ENCODE measurements around the gene SLF2. TPM values are rescaled to one million over a fixed set of nuclear protein-coding genes. Genes with fewer than 3 reads are reported as not detected.
"Not testable (repeated sequence)": the region's sequence is repeated elsewhere in the genome, so short reads cannot be mapped to it uniquely, and the experiment has no call there.

SLF2 gene
- total and polyA plus RNA-seq, 4 donors = 34.1 to 64.2 (median 41.9) TPM

GRCh38 chr10:100972904-100973535 lies 60.3 kb downstream of the SLF2 start:
- peaks cover 23% of the 10 kb centered on the region for H3K4me1 ChIP-seq (ENCODE audit: control insufficient read depth, insufficient read depth, low read length)
- no peak overlapping the region for H3K4me3 ChIP-seq (ENCODE audit: low read depth, low read length)
- DNase-seq (ENCODE audit: low read depth in 4 of 6, low spot score in 6 of 6) = no peak
- WGBS (ENCODE audit: insufficient coverage) = 91% methylated on average over 4 of the region's 6 CpGs
- H3K27ac ChIP-seq (ENCODE audit: low read depth, low read length) = no peak overlapping the region
- no peaks in the 10 kb centered on the region for H3K9me3 ChIP-seq (ENCODE audit: control insufficient read depth, insufficient read depth, low read length)
- peaks cover 26% of the 10 kb centered on the region for H3K36me3 ChIP-seq (ENCODE audit: control insufficient read depth, insufficient read depth, low read length)
- H3K27me3 ChIP-seq (ENCODE audit: control insufficient read depth, insufficient read depth, low read length) = no peaks in the 10 kb centered on the region

GRCh38 chr10:100975397-100975796 lies 62.6 kb downstream of the SLF2 start:
- H3K27ac ChIP-seq (ENCODE audit: low read depth, low read length); H3K9me3 ChIP-seq (ENCODE audit: control insufficient read depth, insufficient read depth, low read length); H3K27me3 ChIP-seq (ENCODE audit: control insufficient read depth, insufficient read depth, low read length); DNase-seq (ENCODE audit: low read depth in 4 of 6, low spot score in 6 of 6); H3K4me3 ChIP-seq (ENCODE audit: low read depth, low read length): not testable (repeated sequence)
- Histone ChIP-seq H3K36me3 (ENCODE audit: control insufficient read depth, insufficient read depth, low read length) (peaks cover 49% of the 10 kb centered on the region), H3K4me1 (ENCODE audit: control insufficient read depth, insufficient read depth, low read length) (peaks cover 10% of the 10 kb centered on the region)
- 92% methylated on average over 8 of the region's 8 CpGs for WGBS (ENCODE audit: insufficient coverage)

GRCh38 chr10:100976906-100977305 lies 64.1 kb downstream of the SLF2 start:
- Histone ChIP-seq H3K36me3 (ENCODE audit: control insufficient read depth, insufficient read depth, low read length) (peaks cover 61% of the 10 kb centered on the region), H3K27me3 (ENCODE audit: control insufficient read depth, insufficient read depth, low read length) (no peaks in the 10 kb centered on the region)

GRCh38 chr10:100977436-100977835 lies 64.7 kb downstream of the SLF2 start:
- DNase-seq (ENCODE audit: low read depth in 4 of 6, low spot score in 6 of 6) = no peak
- Histone ChIP-seq H3K4me3 (ENCODE audit: low read depth, low read length) (no peak overlapping the region), H3K27me3 (ENCODE audit: control insufficient read depth, insufficient read depth, low read length) (no peaks in the 10 kb centered on the region), H3K27ac (ENCODE audit: low read depth, low read length) (no peak overlapping the region), H3K4me1 (ENCODE audit: control insufficient read depth, insufficient read depth, low read length) (no peaks in the 10 kb centered on the region), H3K9me3 (ENCODE audit: control insufficient read depth, insufficient read depth, low read length) (no peaks in the 10 kb centered on the region), H3K36me3 (ENCODE audit: control insufficient read depth, insufficient read depth, low read length) (peaks cover 66% of the 10 kb centered on the region)
- WGBS (ENCODE audit: insufficient coverage) = 90% methylated on average over 2 of the region's 6 CpGs

More at GRCh38 chr10:100976906-100977305, 64.1 kb downstream of the SLF2 start:
- Histone ChIP-seq H3K4me3 (ENCODE audit: low read depth, low read length) (no peak overlapping the region), H3K9me3 (ENCODE audit: control insufficient read depth, insufficient read depth, low read length) (no peaks in the 10 kb centered on the region), H3K27ac (ENCODE audit: low read depth, low read length) (no peak overlapping the region), H3K4me1 (ENCODE audit: control insufficient read depth, insufficient read depth, low read length) (peaks cover 3% of the 10 kb centered on the region)
- DNase-seq (ENCODE audit: low read depth in 4 of 6, low spot score in 6 of 6) = no peak
- 86% methylated on average over 3 of the region's 3 CpGs for WGBS (ENCODE audit: insufficient coverage)

- Histone ChIP-seq H3K36me3 (ENCODE audit: control insufficient read depth, insufficient read depth, low read length) (peaks cover 66% of the 10 kb centered on the region), H3K9me3 (ENCODE audit: control insufficient read depth, insufficient read depth, low read length) (no peaks in the 10 kb centered on the region), H3K4me1 (ENCODE audit: control insufficient read depth, insufficient read depth, low read length) (no peaks in the 10 kb centered on the region), H3K27ac (ENCODE audit: low read depth, low read length) (no peak overlapping the region), H3K27me3 (ENCODE audit: control insufficient read depth, insufficient read depth, low read length) (no peaks in the 10 kb centered on the region), H3K4me3 (ENCODE audit: low read depth, low read length) (no peak overlapping the region)
- no peak for DNase-seq (ENCODE audit: low read depth in 4 of 6, low spot score in 6 of 6)
- WGBS (ENCODE audit: insufficient coverage) = 95% methylated on average over 7 of the region's 13 CpGs
Measured at GRCh38 chr10:100978121-100978900, 65.5 kb downstream of the SLF2 start.

- H3K9me3 ChIP-seq (ENCODE audit: control insufficient read depth, insufficient read depth, low read length) = no peaks in the 10 kb centered on the region
- H3K27ac ChIP-seq (ENCODE audit: low read depth, low read length) = no peak overlapping the region
- DNase-seq (ENCODE audit: low read depth in 4 of 6, low spot score in 6 of 6) = no peak
- H3K4me3 ChIP-seq (ENCODE audit: low read depth, low read length) = no peak overlapping the region
- no peaks in the 10 kb centered on the region for H3K27me3 ChIP-seq (ENCODE audit: control insufficient read depth, insufficient read depth, low read length)
- H3K4me1 ChIP-seq (ENCODE audit: control insufficient read depth, insufficient read depth, low read length) = no peaks in the 10 kb centered on the region
- WGBS (ENCODE audit: insufficient coverage) = 91% methylated on average over 5 of the region's 10 CpGs
- peaks cover 65% of the 10 kb centered on the region for H3K36me3 ChIP-seq (ENCODE audit: control insufficient read depth, insufficient read depth, low read length)
Measured at GRCh38 chr10:100978901-100979195, 66.1 kb downstream of the SLF2 start.

GRCh38 chr10:100979791-100980272 lies 67.1 kb downstream of the SLF2 start:
- H3K27me3 ChIP-seq (ENCODE audit: control insufficient read depth, insufficient read depth, low read length) = no peaks in the 10 kb centered on the region

GRCh38 chr10:100980311-100980710 lies 67.5 kb downstream of the SLF2 start:
- H3K4me3 ChIP-seq (ENCODE audit: low read depth, low read length) = no peak overlapping the region
- no peaks in the 10 kb centered on the region for H3K9me3 ChIP-seq (ENCODE audit: control insufficient read depth, insufficient read depth, low read length)
- WGBS (ENCODE audit: insufficient coverage) = 100% methylated on average over 2 of the region's 2 CpGs
- no peak for DNase-seq (ENCODE audit: low read depth in 4 of 6, low spot score in 6 of 6)
- no peaks in the 10 kb centered on the region for H3K4me1 ChIP-seq (ENCODE audit: control insufficient read depth, insufficient read depth, low read length)
- no peak overlapping the region for H3K27ac ChIP-seq (ENCODE audit: low read depth, low read length)
- H3K36me3 ChIP-seq (ENCODE audit: control insufficient read depth, insufficient read depth, low read length) = peaks cover 75% of the 10 kb centered on the region
- H3K27me3 ChIP-seq (ENCODE audit: control insufficient read depth, insufficient read depth, low read length) = no peaks in the 10 kb centered on the region

More at GRCh38 chr10:100979791-100980272, 67.1 kb downstream of the SLF2 start:
- Histone ChIP-seq H3K4me1 (ENCODE audit: control insufficient read depth, insufficient read depth, low read length) (no peaks in the 10 kb centered on the region), H3K27ac (ENCODE audit: low read depth, low read length) (no peak overlapping the region), H3K9me3 (ENCODE audit: control insufficient read depth, insufficient read depth, low read length) (no peaks in the 10 kb centered on the region), H3K36me3 (ENCODE audit: control insufficient read depth, insufficient read depth, low read length) (peaks cover 70% of the 10 kb centered on the region), H3K4me3 (ENCODE audit: low read depth, low read length) (no peak overlapping the region)
- WGBS (ENCODE audit: insufficient coverage) = 94% methylated on average over 16 of the region's 16 CpGs
- DNase-seq (ENCODE audit: low read depth in 4 of 6, low spot score in 6 of 6) = no peak

GRCh38 chr10:100980711-100981110 lies 67.9 kb downstream of the SLF2 start:
- H3K4me3 ChIP-seq (ENCODE audit: low read depth, low read length) = no peak overlapping the region
- peaks cover 77% of the 10 kb centered on the region for H3K36me3 ChIP-seq (ENCODE audit: control insufficient read depth, insufficient read depth, low read length)
- DNase-seq (ENCODE audit: low read depth in 4 of 6, low spot score in 6 of 6) = no peak
- no peaks in the 10 kb centered on the region for H3K9me3 ChIP-seq (ENCODE audit: control insufficient read depth, insufficient read depth, low read length)
- WGBS (ENCODE audit: insufficient coverage) = 96% methylated on average over 7 of the region's 7 CpGs
- no peak overlapping the region for H3K27ac ChIP-seq (ENCODE audit: low read depth, low read length)
- H3K4me1 ChIP-seq (ENCODE audit: control insufficient read depth, insufficient read depth, low read length) = peaks cover under 1% of the 10 kb centered on the region
- H3K27me3 ChIP-seq (ENCODE audit: control insufficient read depth, insufficient read depth, low read length) = no peaks in the 10 kb centered on the region
